Measurements from ENCODE around the gene UNC13A.

The UNC13A gene

DNA sequence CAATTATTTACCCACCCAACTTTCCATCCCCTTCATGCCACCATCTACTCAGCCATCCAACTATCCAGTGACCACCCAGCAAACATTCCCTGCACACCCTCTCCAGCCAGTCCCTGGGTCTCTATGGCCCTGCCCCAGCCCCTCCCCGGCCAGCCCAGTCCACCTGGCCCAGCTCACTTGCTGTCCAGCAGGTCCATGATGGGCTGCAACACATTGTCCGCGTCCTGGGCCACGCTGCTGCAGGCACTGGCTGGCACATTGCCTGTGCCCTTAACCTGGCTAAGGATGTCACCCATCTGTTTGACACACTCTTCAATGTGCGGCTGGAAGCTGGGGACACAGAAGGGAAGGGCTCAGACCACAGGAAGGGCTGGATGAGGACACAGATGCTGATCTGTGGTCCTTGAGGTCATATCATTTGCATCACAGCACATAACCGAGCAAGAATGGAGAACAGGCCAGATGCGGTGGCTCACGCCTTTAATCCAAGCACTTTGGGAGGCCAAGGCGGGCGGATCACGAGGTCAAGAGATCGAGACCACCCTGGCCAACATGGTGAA lies 61.6 kb downstream of the UNC13A start:
- no peak for DNase-seq (ENCODE audit: low spot score)

DNA sequence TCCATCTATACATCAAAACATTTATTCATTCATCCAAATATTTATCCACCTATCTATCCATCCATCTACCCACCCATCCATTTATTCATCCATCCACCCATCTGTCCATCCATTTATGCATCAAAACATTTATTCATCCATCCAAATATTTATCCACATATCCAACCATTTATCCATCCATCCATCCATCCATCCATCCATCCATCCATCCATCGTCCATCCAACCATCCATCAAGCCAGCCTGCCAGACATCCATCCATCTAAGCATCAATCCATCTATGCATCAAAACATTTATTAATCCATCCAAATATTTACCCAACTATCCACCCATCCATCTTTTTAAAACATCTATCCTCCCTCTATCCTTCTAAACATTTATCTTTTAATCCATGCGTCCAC lies 62.2 kb downstream of the UNC13A start:
- no peak for DNase-seq (ENCODE audit: low spot score)

DNA sequence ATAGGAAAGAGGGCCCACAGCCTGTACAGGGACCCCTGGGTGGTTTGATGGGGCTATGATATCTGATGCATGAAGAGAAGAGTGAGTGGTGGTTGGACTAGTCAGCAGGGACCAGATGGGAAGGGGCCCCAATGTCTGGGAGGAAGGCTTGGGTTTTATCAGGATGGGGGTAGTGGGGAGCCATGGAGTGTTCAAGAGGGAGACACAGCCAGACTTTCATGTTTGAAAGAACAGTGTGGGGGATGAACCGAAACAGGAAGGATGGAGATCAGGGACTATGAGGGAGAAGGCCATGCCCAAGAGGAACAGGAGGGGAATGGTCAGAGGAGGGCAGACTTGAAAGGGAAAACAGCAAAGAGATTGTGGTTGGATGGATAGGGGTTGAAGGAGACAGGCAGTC lies 63.1 kb downstream of the UNC13A start:
- no peak for DNase-seq (ENCODE audit: low spot score)

DNA sequence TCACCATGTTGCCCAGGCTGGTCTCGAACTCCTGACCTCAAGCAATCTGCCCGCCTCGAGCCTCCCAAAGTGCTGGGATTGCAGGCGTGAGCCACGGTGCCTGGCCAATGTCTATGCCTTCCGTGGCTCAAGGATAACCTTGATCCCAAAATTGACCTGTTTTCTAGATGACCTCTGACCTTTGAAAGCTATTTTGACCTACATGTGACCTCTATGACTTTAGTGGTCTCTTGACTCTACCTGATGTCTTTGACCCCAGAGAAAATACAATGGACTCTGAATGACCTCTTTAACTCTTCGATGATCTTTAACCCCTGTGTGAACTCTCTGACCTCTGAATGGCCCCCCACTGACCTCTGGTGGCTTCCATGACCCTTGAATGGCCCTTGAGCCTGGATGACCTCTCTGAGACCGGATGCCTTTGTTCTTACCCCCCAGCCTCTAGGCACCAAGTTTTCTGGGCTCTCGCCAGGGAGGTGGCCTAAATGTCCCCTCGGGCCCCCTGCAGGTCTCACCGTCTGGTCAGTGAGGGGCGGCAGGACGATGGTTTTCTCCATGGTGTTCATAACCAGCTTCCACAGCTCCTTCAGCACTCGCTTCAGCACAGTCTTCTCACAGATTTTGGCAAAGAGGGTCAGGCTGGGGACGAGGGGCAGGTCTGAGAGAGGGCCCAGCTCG lies 63.7 kb downstream of the UNC13A start:
- no peak for DNase-seq (ENCODE audit: low spot score)

- DNase-seq (ENCODE audit: low spot score), result no peak
These were observed 64.8 kb downstream of the UNC13A start for GRCh38 chr19:17623224-17623935.

DNA sequence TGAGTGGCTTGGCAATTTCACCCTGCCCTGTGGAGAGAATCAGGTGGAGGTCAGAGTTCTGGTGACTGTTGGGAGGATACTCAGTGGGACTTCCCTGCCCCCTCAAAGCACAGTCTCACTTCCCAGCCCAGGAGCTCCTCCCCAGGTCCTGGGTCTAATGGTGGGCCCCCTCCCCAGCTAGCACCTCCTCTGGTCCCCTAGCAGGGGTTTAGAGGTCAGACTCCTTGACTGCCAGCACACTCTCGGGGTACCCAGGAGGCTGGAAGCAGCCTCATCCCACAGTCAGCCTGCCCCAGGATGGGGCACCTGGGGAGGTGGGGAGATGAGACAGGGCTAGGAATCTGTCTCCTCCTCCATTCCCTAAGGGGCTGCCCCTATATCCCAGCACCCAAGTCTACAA lies 67.5 kb downstream of the UNC13A start:
- no peak for DNase-seq (ENCODE audit: low spot score)

DNA sequence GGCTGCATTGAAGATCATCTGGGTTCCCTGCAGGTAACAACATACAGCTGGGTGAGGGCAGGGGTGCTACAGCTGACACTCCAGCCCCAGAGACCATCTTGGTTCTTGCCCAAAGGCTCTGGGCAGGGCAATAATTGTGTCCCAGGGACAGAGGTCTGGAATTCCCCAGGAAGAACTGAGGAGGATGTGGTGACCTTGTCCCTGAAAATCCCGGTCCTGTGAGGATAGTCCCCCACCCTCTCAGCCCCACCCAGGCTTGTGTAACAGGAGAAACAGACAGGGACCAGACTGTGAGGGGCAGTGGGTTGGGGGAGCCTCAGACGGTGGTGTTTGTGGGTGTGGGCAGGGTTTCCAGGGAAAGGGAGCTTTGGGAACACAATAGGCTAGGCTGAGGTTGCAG lies 69.2 kb downstream of the UNC13A start:
- DNase-seq (ENCODE audit: low spot score), result no peak

DNA sequence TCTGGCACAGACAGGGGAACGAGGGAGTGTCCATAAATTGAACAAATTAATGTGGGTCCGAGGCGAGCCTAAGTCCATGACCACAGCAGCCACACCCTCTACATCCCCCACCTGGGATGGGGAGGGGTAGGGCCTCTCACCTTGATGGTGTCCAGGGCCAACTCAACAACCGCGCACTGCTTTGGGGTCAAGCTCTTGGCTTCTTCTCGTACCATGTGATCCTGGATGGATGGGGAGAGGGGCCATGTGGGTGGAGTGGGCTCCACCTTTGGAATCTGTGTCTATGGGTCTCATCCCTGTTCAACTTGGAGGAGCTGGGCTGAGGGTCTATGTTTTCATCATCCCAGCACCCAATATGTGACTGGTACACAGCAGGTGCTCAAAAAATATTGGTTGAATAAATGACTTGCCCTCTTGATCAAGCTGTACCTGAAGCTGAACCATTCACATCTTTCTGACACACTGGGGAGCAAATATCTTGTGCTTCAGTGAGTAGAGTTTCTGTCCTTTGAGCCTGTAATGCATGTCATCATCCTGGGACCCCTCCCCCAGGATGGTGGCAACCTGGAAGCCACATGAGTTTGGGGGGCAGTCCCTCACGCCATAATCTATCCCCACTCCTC lies 69.8 kb downstream of the UNC13A start:
- no peak for DNase-seq (ENCODE audit: low spot score)

DNA sequence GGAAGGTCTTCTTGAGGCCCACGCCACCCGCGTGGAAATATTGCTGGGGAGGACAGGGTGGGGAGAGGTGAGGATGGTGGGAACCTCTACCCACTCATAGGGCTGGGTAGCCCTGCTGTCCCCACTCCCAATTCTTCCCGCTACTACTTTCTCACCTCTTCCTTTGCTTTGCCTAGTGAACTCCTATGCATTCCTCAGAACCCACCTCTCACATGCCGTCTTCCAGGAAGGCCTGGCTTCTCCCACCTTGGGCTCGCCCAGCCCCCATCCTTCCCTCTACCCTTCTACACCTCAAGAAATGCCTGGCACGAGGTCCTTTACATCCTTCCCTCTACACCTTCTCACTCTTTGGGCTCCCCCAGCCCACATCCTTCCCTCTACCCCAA lies 70.4 kb downstream of the UNC13A start:
- no peak for DNase-seq (ENCODE audit: low spot score)

- peak; percentile 27 for DNase-seq (ENCODE audit: low spot score)
These were observed 71.0 kb downstream of the UNC13A start for GRCh38 chr19:17616961-17617806.

DNA sequence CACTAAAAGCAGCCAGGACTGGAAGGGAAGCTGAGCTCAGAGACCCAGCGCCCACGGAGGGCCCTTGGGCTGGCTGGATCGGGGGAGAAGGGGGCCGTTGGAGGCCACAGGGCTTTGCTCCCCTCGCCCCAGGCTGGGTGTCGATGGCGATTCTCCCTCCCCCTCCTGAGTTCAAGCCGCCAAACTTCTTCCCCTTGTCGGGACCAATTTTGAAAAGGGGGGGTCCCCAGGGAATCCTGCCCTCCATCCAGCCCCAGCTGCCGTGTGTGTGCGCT lies 71.5 kb downstream of the UNC13A start:
- no peak for DNase-seq (ENCODE audit: low spot score)

- DNase-seq (ENCODE audit: low spot score), result no peak
These were observed 72.1 kb downstream of the UNC13A start for GRCh38 chr19:17615889-17616685.

GRCh38 chr19:17614476-17614875 lies 73.7 kb downstream of the UNC13A start:
- DNase-seq (ENCODE audit: low spot score), result no peak

- no peak for DNase-seq (ENCODE audit: low spot score)
These were observed 76.5 kb downstream of the UNC13A start for GRCh38 chr19:17611462-17612244.

DNA sequence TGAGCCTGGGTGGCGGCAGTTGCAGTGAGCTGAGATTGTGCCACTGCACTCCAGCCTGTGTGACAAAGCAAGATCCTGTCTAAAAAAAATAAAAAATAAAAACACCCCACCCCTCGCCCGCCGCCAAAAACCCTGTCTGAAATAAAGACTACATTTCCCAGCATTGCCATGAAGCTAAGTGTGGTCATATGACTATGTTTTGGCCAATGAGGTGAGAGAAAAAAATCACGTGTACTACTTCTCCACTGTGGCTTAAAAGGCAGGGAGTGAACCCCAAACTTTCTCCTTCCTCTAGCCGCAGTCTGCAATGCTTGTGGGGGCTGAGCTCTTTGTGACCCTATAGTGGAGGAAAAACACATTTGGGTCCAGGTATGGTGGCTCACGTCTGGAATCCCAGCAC lies 77.8 kb downstream of the UNC13A start:
- peak; percentile 50 for DNase-seq (ENCODE audit: low spot score)

- no peak for DNase-seq (ENCODE audit: low spot score)
These were observed 80.2 kb downstream of the UNC13A start for GRCh38 chr19:17607936-17608335.

GRCh38 chr19:17606590-17607185 lies 81.5 kb downstream of the UNC13A start:
- DNase-seq (ENCODE audit: low spot score), result no peak

DNA sequence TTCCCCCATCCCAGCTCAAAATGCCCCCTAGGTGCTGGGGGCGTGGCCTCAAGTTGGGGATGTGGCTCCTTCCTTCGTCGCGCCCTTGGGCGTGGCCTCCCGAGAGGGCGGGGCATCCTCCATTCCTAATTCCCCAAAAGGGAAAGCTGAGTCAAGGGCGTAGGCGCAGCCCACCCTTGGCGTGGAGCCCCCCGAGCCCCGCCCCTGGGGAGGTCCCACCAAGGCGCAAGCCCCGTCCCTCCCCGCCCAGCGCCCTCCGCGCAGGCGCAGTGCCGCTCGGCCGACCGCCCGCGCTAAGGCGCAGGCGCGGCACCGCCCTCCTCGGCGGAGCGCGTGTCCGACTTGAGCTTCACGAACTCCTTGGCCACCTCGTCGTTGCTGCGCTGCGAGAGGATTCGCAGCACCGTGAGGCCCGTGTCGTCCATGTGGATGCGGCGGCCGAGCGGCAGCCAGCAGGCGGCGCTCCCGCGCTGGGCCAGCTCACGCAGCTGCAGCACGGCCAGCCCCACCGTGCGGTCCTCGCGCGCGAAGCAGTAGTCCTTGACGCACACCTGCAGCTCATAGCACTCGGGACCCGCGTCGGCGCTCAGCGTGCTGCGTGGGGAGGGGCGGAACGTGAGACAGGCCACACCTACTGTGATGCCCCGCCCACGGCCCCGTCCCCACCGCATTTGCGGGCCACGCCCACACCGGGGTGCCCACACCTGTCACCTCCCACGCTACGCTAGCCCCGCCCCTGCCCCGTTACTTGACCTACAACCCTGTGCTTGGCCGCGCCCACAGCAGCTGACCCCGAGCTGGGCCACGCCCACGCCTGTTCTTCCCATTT lies 82.2 kb downstream of the UNC13A start:
- peak; percentile 81 for DNase-seq (ENCODE audit: low spot score)

DNA sequence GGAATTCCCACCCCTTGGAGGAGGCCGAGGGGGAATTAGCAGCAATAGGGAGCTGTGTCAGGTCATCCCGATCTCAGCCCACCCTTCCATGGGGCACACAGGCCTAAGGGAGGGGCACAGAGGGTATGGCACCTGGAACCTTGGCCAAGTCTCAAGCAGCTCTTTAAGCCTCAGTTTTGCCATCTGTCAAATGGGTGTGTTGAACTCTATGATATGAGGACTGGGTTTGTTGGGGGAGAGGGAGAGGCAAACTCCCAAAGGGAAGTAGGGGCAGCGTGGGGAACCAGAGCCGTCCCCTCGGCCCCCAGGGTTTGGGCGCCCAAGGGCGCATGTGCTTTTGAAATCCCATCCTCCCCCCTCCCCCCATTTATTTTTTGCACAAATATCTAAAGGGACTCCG lies 83.0 kb downstream of the UNC13A start:
- no peak for DNase-seq (ENCODE audit: low spot score)

All from cerebellar cortex (tissue), 1 donor.